Peyer's patch (tissue), 4 donors: ENCODE measurements around the gene RAD51AP1. TPM values are rescaled to one million over a fixed set of nuclear protein-coding genes. Genes with fewer than 3 reads are reported as not detected.

Experiments
- DNase-seq, 3 donors: peaks; one replicate each; pipeline ENCODE4 v3.0.0-alpha.2; 2017 to 2019
- H3K27ac ChIP-seq, 4 donors: fragments of 200-600 bp; sonication (generic); one replicate each; pipeline ENCODE4 v1.5.1; 2016 to 2019
- H3K27me3 ChIP-seq, 2 donors: fragments of 200-600 bp; sonication (generic); one replicate each; pipeline ENCODE4 v1.5.1; 2019
- H3K36me3 ChIP-seq, 3 donors: fragments of 200-600 bp; sonication (generic); one replicate each; pipeline ENCODE4 v1.5.1; 2016 to 2019
- H3K4me1 ChIP-seq, 4 donors: fragments of 200-600 bp; sonication (generic); one replicate each; pipeline ENCODE4 v1.5.1; 2016 to 2019
- H3K4me3 ChIP-seq, 4 donors: fragments of 200-600 bp; sonication (generic); 1 replicate in 3 of 4; 2 replicates in 1 of 4; pipeline ENCODE4 v1.5.1; 2016 to 2019; ENCODE audit warnings: mild to moderate bottlenecking in 1 of 4
- H3K9me3 ChIP-seq, 4 donors: fragments of 200-600 bp; sonication (generic); one replicate each; pipeline ENCODE4 v1.5.1; 2016 to 2019; ENCODE audit warnings: mild to moderate bottlenecking in 1 of 4
- CTCF ChIP-seq, 6 experiments: fragments of 450-650 bp in 4 of 6; fragments of 200-600 bp in 2 of 6; sonication (generic) in 1 of 6; IDR thresholded peaks; one replicate each; pipeline ENCODE4 v1.5.1; 2017 to 2019; ENCODE audit warnings: antibody characterized with exemption in 6 of 6, mild to moderate bottlenecking in 3 of 6, moderate library complexity in 1 of 6
- POLR2A ChIP-seq, 2 donors: fragments of 450-650 bp; IDR thresholded peaks; one replicate each; pipeline ENCODE4 v1.5.1; 2017; ENCODE audit warnings: antibody characterized with exemption in 2 of 2, mild to moderate bottlenecking in 2 of 2, moderate library complexity in 2 of 2
- total RNA-seq, 4 donors: library from RNA; depleted of rRNA; stranded (reverse); fragments of >200 nt; gene quantifications; one replicate each; pipeline ENCODE4 v1.1.0, GENCODE V29; 2016

The RAD51AP1 gene
- total RNA-seq, 4 donors from 2014 or later: 2.3 to 35.5 (median 3.5) TPM

GRCh38 chr12:4526923-4527546 lies 11.7 kb upstream of the RAD51AP1 start:
- Histone ChIP-seq H3K27me3 (no peaks in the 10 kb centered on the region), H3K36me3 (peaks cover 0 to 43% (median 0%) of the 10 kb centered on the region in 3 donors), H3K27ac (no peak overlapping the region), H3K4me3 (no peak overlapping the region), H3K9me3 (no peaks in the 10 kb centered on the region), H3K4me1 (no peaks in the 10 kb centered on the region)
- DNase-seq: no peak
- TF ChIP-seq POLR2A (IDR thresholded peaks at IDR 0.05) (no peak), CTCF (IDR thresholded peaks at IDR 0.05) (peak; percentile 20 to 59 (median 43))

GRCh38 chr12:4530160-4530559 lies 8.5 kb upstream of the RAD51AP1 start:
- H3K36me3 ChIP-seq: peaks cover 0 to 45% (median 0%) of the 10 kb centered on the region in 3 donors
- DNase-seq: no peak
- H3K9me3 ChIP-seq: no peaks in the 10 kb centered on the region

DNA sequence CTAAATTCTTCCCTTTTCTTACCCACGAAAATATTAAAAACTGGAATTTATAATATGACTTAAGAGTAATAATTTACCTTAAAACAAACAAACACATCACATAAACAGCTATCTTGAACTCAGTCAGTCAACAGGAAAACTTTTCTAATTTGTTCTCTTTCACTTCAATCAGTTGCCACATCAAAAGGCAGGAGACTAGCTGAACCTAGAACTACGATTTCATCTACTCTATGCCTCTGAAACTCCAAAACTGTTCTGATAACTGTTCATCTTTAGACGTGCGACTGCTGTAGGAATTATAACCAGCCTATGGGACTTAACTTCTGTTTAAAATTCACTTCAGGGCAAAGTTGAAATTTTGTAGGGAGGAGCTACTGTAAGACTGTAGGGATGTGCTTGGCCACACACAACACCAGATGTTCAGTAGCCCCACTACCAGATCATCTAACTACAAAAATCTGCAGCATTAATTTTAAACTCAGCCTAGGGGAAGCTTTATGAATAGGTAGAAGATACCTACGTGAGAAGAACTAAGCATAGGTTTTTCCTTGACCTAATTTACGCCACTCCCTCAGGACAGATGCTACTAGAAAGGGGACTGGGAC lies 7.6 kb upstream of the RAD51AP1 start:
- no peaks in the 10 kb centered on the region for H3K4me1 ChIP-seq
- H3K4me3 ChIP-seq: no peak overlapping the region
- no peak for DNase-seq
- H3K27me3 ChIP-seq: no peaks in the 10 kb centered on the region
- no peaks in the 10 kb centered on the region for H3K9me3 ChIP-seq
- TF ChIP-seq POLR2A (IDR thresholded peaks at IDR 0.05) (no peak), CTCF (IDR thresholded peaks at IDR 0.05) (no peak)
- H3K36me3 ChIP-seq: peaks cover 0 to 44% (median 0%) of the 10 kb centered on the region in 3 donors
- H3K27ac ChIP-seq: no peak overlapping the region

More at GRCh38 chr12:4530160-4530559, 8.5 kb upstream of the RAD51AP1 start:
- H3K27me3 ChIP-seq: no peaks in the 10 kb centered on the region
- no peak overlapping the region for H3K27ac ChIP-seq
- H3K4me3 ChIP-seq: no peak overlapping the region
- no peak for TF ChIP-seq CTCF (IDR thresholded peaks at IDR 0.05)
- TF ChIP-seq POLR2A (IDR thresholded peaks at IDR 0.05): no peak
- no peaks in the 10 kb centered on the region for H3K4me1 ChIP-seq

GRCh38 chr12:4535092-4535491 lies 3.6 kb upstream of the RAD51AP1 start:
- TF ChIP-seq POLR2A (IDR thresholded peaks at IDR 0.05) (no peak), CTCF (IDR thresholded peaks at IDR 0.05) (no peak)
- Histone ChIP-seq H3K36me3 (peaks cover 0 to 32% (median 0%) of the 10 kb centered on the region in 3 donors), H3K9me3 (no peaks in the 10 kb centered on the region), H3K27me3 (no peaks in the 10 kb centered on the region), H3K4me1 (peaks cover 0 to 20% (median 2%) of the 10 kb centered on the region in 4 donors), H3K27ac (no peak overlapping the region), H3K4me3 (no peak overlapping the region)
- no peak for DNase-seq

- H3K27me3 ChIP-seq: no peaks in the 10 kb centered on the region
- H3K36me3 ChIP-seq: peaks cover 0 to 30% (median 0%) of the 10 kb centered on the region in 3 donors
- no peak overlapping the region for H3K4me3 ChIP-seq
- no peak for DNase-seq
- H3K27ac ChIP-seq: no peak overlapping the region
- TF ChIP-seq POLR2A (IDR thresholded peaks at IDR 0.05) (no peak), CTCF (IDR thresholded peaks at IDR 0.05) (no peak)
- no peaks in the 10 kb centered on the region for H3K9me3 ChIP-seq
- H3K4me1 ChIP-seq: peaks cover 0 to 20% (median 2%) of the 10 kb centered on the region in 4 donors
These were observed 2.8 kb upstream of the RAD51AP1 start for GRCh38 chr12:4535871-4536270.
